ENCODE data around the gene DNM1L.

DNM1L gene

DNA sequence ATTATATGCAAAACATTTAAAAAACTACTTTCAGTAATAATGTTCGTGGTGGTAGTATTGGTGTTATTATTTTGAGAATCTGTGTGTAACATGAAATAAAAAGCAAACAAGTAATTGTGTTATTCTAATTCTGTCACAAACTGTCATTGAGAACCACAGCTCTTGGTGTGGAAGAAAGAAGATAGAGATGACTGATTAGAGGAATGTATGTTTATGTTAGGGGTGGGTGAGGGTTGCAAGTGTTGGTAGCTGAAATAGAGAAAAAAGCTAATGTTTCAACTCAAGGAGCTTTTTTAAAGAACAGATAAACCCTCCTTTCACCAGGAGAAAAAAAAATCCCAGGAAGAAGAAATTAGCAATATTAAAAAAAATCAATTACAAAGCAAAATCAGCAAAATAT is 18.3 kb downstream of the DNM1L start:
- TF ChIP-seq, protein P1, sequence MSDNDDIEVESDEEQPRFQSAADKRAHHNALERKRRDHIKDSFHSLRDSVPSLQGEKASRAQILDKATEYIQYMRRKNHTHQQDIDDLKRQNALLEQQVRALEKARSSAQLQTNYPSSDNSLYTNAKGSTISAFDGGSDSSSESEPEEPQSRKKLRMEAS (IDR thresholded peaks at IDR 0.05): no peak
- TF ChIP-seq YY1 (IDR thresholded peaks at IDR 0.05; ENCODE audit: low read depth): no peak
- TF ChIP-seq, protein P2, sequence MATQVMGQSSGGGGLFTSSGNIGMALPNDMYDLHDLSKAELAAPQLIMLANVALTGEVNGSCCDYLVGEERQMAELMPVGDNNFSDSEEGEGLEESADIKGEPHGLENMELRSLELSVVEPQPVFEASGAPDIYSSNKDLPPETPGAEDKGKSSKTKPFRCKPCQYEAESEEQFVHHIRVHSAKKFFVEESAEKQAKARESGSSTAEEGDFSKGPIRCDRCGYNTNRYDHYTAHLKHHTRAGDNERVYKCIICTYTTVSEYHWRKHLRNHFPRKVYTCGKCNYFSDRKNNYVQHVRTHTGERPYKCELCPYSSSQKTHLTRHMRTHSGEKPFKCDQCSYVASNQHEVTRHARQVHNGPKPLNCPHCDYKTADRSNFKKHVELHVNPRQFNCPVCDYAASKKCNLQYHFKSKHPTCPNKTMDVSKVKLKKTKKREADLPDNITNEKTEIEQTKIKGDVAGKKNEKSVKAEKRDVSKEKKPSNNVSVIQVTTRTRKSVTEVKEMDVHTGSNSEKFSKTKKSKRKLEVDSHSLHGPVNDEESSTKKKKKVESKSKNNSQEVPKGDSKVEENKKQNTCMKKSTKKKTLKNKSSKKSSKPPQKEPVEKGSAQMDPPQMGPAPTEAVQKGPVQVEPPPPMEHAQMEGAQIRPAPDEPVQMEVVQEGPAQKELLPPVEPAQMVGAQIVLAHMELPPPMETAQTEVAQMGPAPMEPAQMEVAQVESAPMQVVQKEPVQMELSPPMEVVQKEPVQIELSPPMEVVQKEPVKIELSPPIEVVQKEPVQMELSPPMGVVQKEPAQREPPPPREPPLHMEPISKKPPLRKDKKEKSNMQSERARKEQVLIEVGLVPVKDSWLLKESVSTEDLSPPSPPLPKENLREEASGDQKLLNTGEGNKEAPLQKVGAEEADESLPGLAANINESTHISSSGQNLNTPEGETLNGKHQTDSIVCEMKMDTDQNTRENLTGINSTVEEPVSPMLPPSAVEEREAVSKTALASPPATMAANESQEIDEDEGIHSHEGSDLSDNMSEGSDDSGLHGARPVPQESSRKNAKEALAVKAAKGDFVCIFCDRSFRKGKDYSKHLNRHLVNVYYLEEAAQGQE (IDR thresholded peaks at IDR 0.05; ENCODE audit: low read depth): no peak
- no peak for TF ChIP-seq CEBPB (IDR thresholded peaks at IDR 0.05)
- no peak for TF ChIP-seq EP300 (IDR thresholded peaks at IDR 0.05; ENCODE audit: borderline replicate concordance)
- no peak for TF ChIP-seq TEAD4 (IDR thresholded peaks at IDR 0.05)
- no peak for TF ChIP-seq NFIC (IDR thresholded peaks at IDR 0.05)
- TF ChIP-seq FOXM1 (IDR thresholded peaks at IDR 0.05; ENCODE audit: borderline replicate concordance, low read depth): no peak
- no peak for TF ChIP-seq EGR1 (IDR thresholded peaks at IDR 0.05)
- TF ChIP-seq TAF1 (IDR thresholded peaks at IDR 0.05; ENCODE audit: low read depth): no peak
- TF ChIP-seq CREB1 (IDR thresholded peaks at IDR 0.05; ENCODE audit: low read depth): no peak
- no peak for TF ChIP-seq TCF12 (IDR thresholded peaks at IDR 0.05; ENCODE audit: low read depth)
- TF ChIP-seq, protein P3, sequence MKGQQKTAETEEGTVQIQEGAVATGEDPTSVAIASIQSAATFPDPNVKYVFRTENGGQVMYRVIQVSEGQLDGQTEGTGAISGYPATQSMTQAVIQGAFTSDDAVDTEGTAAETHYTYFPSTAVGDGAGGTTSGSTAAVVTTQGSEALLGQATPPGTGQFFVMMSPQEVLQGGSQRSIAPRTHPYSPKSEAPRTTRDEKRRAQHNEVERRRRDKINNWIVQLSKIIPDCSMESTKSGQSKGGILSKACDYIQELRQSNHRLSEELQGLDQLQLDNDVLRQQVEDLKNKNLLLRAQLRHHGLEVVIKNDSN (IDR thresholded peaks at IDR 0.05): no peak
- no peak for TF ChIP-seq ZBTB7A (IDR thresholded peaks at IDR 0.05; ENCODE audit: low read depth)
- TF ChIP-seq RAD21 (IDR thresholded peaks at IDR 0.05; ENCODE audit: low read depth): no peak

DNA sequence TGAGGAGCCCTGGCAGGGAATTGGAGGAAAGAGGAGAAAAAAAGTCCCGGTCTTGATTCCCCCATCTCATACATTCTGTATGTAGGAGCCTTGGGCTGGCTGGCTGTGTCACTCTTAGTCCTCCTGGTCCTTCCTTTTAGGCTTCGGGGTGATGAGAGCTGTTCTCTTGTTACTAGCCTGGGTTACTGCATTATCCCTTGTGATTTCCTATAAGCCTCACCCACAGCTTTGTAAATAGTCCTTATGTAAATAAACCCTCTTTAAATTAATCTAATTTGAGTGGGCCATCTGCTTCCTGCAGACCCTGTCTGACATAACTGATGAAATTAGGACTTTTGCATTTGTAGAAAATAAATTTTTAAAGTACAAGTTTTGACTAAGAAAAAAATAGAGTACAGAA is 19.2 kb downstream of the DNM1L start:
- no peak for TF ChIP-seq CEBPB (IDR thresholded peaks at IDR 0.05)
- TF ChIP-seq TEAD4 (IDR thresholded peaks at IDR 0.05): no peak
- TF ChIP-seq, protein P2 (IDR thresholded peaks at IDR 0.05; ENCODE audit: low read depth): no peak
- TF ChIP-seq NFIC (IDR thresholded peaks at IDR 0.05): no peak
- no peak for TF ChIP-seq FOXM1 (IDR thresholded peaks at IDR 0.05; ENCODE audit: borderline replicate concordance, low read depth)
- TF ChIP-seq, protein P1 (IDR thresholded peaks at IDR 0.05): no peak
- TF ChIP-seq CREB1 (IDR thresholded peaks at IDR 0.05; ENCODE audit: low read depth): no peak
- TF ChIP-seq TCF12 (IDR thresholded peaks at IDR 0.05; ENCODE audit: low read depth): no peak
- no peak for TF ChIP-seq YY1 (IDR thresholded peaks at IDR 0.05; ENCODE audit: low read depth)
- TF ChIP-seq, protein P3 (IDR thresholded peaks at IDR 0.05): no peak
- TF ChIP-seq EP300 (IDR thresholded peaks at IDR 0.05; ENCODE audit: borderline replicate concordance): no peak
- no peak for TF ChIP-seq EGR1 (IDR thresholded peaks at IDR 0.05)
- no peak for TF ChIP-seq TAF1 (IDR thresholded peaks at IDR 0.05; ENCODE audit: low read depth)
- TF ChIP-seq RAD21 (IDR thresholded peaks at IDR 0.05; ENCODE audit: low read depth): no peak

DNA sequence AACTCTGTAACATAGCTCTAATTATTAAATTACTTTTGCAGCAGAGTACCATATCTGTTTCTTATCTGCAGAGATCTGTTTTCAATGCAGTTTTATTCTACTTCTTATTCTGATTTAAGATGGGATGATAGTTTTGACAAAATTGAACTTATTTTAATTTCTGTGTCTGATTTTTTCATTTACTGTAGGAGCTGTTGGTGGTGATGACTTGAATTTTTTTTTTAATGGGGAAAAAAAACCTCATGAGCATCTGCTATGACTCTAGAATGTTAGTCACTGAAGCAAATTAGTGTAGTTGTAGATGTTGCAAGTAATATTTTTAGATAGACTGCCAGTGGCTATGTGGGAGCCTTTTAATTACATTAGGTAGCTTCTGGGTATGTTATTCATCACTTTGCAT is 23.4 kb downstream of the DNM1L start:
- no peak for TF ChIP-seq TAF1 (IDR thresholded peaks at IDR 0.05; ENCODE audit: low read depth)
- TF ChIP-seq FOXM1 (IDR thresholded peaks at IDR 0.05; ENCODE audit: borderline replicate concordance, low read depth): no peak
- TF ChIP-seq EP300 (IDR thresholded peaks at IDR 0.05; ENCODE audit: borderline replicate concordance): no peak
- no peak for TF ChIP-seq TCF12 (IDR thresholded peaks at IDR 0.05; ENCODE audit: low read depth)
- no peak for TF ChIP-seq CEBPB (IDR thresholded peaks at IDR 0.05)
- TF ChIP-seq ZBTB7A (IDR thresholded peaks at IDR 0.05; ENCODE audit: low read depth): no peak
- TF ChIP-seq EGR1 (IDR thresholded peaks at IDR 0.05): no peak
- TF ChIP-seq, protein P3 (IDR thresholded peaks at IDR 0.05): no peak
- TF ChIP-seq, protein P2 (IDR thresholded peaks at IDR 0.05; ENCODE audit: low read depth): no peak
- no peak for TF ChIP-seq YY1 (IDR thresholded peaks at IDR 0.05; ENCODE audit: low read depth)
- TF ChIP-seq TEAD4 (IDR thresholded peaks at IDR 0.05): no peak

DNA sequence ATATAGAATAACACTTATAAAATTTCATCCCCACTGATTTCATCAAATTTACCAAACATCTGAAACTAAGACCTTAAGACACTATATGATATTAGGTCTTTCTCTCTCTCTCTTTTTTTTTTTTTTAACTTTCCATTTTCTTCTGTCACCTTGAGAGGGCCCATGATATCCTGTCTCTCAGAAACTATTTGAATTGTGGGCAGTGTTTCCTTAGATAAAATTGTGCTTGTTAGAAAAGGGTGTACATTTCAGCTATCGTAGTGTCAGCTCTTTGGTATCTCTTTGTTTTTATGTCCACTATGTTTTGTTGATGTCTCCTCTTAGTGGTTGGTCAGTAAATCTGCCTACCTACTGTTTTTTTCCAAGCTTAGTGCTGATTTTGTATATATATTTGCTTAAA is 23.8 kb downstream of the DNM1L start:
- TF ChIP-seq CREB1 (IDR thresholded peaks at IDR 0.05; ENCODE audit: low read depth): no peak
- no peak for TF ChIP-seq TCF12 (IDR thresholded peaks at IDR 0.05; ENCODE audit: low read depth)
- no peak for TF ChIP-seq YY1 (IDR thresholded peaks at IDR 0.05; ENCODE audit: low read depth)
- TF ChIP-seq CEBPB (IDR thresholded peaks at IDR 0.05): no peak
- TF ChIP-seq EP300 (IDR thresholded peaks at IDR 0.05; ENCODE audit: borderline replicate concordance): no peak
- no peak for TF ChIP-seq RAD21 (IDR thresholded peaks at IDR 0.05; ENCODE audit: low read depth)
- TF ChIP-seq TEAD4 (IDR thresholded peaks at IDR 0.05): no peak
- TF ChIP-seq, protein P1 (IDR thresholded peaks at IDR 0.05): no peak
- TF ChIP-seq ZBTB7A (IDR thresholded peaks at IDR 0.05; ENCODE audit: low read depth): no peak
- TF ChIP-seq, protein P2 (IDR thresholded peaks at IDR 0.05; ENCODE audit: low read depth): no peak

Measured in Ishikawa (cell line).